Measurements from ENCODE around the gene AOAH.

AOAH gene

DNA sequence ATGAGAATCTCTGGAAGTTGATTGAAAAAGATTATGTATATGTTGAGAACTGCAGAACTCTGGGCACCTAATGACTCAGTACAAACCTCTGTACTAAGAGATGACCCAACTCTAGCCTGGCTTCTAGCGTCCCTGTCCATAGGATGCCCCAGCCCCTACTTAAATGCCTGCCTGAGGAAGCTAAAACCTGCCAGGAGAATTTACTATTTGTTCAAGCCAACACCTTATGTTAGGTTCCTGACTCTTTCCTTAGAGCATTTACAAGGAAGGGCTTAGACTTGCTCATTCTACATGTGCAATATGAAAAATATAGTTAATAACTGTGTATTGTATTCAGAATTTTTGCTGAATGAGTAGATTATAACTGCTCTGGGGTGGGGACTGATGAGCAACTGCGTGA, 37.5 kb upstream of the AOAH start:
- DNase-seq (ENCODE audit: low spot score), result no peak
- Histone ChIP-seq H3K27ac (no peak overlapping the region), H3K4me3 (no peak overlapping the region)
- TF ChIP-seq, protein P1, sequence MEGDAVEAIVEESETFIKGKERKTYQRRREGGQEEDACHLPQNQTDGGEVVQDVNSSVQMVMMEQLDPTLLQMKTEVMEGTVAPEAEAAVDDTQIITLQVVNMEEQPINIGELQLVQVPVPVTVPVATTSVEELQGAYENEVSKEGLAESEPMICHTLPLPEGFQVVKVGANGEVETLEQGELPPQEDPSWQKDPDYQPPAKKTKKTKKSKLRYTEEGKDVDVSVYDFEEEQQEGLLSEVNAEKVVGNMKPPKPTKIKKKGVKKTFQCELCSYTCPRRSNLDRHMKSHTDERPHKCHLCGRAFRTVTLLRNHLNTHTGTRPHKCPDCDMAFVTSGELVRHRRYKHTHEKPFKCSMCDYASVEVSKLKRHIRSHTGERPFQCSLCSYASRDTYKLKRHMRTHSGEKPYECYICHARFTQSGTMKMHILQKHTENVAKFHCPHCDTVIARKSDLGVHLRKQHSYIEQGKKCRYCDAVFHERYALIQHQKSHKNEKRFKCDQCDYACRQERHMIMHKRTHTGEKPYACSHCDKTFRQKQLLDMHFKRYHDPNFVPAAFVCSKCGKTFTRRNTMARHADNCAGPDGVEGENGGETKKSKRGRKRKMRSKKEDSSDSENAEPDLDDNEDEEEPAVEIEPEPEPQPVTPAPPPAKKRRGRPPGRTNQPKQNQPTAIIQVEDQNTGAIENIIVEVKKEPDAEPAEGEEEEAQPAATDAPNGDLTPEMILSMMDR (IDR thresholded peaks at IDR 0.05), result no peak

DNA sequence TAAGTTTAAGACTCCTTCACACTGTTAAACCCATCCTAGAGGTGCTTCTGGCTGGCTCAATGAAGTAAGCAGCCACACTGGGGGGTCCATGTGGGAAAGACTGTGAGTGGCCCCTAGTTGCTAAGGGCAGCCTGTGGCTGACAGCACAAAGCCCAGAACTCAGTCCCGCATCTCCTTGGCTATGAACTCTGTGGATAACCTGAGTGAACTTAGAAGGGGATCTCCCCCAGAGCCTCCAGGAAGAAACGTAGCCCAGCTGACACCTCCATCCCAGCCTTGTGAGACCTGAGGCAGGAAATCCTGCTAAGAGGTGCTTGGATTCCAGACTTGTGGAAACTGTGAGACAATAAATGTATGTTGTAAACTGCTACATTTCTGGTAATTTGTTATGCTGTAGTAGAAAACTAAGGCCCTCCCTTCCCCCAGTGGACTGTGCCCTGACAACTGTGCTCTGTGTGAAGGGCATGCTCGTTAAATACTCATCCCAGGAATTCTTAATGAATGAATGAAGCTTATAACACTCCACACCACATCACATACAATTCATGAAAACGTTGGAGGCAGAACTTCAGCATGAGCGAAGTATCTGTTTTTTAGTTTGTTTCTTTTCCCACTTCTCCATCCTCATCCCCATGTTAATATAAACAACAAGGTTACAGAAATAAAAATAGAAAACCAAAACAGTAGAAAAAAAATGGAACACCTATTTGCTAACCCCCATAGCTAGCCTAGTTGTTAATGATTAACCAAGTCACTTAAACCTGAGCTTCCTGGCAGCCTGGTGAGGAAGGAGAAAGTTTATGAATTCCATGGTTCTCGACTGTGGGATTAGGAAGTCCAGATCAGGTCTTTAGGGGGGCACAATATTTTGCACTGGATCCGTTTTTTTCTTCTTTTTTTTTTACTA, 36.8 kb upstream of the AOAH start:
- no peak for DNase-seq (ENCODE audit: low spot score)

DNA sequence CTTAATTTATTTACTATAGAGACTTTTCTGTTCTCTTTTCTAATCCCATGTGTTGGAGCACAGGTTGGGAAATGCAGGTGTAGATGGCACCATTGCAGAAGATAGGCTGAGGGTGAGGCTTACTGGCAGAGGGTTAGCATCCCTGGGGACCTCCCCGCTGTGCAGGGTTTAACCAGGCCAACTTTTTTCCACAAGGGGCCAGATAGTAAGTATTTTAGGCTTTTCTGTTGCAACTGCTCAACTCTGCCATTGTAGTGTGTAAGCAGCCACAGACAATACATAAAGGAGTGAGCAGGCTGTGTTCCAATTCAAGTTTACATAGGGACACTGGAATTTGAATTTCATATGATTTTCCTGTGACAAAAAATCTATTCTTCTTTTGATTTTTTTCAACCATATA, 34.6 kb upstream of the AOAH start:
- H3K4me3 ChIP-seq, result no peak overlapping the region
- no peak overlapping the region for H3K27ac ChIP-seq
- TF ChIP-seq, protein P1 (IDR thresholded peaks at IDR 0.05), result no peak
- no peak for DNase-seq (ENCODE audit: low spot score)

More for the DNA sequence above, 36.8 kb upstream of the AOAH start:
- Histone ChIP-seq H3K27ac (no peak overlapping the region), H3K4me3 (no peak overlapping the region)
- TF ChIP-seq, protein P1 (IDR thresholded peaks at IDR 0.05), result no peak

DNA sequence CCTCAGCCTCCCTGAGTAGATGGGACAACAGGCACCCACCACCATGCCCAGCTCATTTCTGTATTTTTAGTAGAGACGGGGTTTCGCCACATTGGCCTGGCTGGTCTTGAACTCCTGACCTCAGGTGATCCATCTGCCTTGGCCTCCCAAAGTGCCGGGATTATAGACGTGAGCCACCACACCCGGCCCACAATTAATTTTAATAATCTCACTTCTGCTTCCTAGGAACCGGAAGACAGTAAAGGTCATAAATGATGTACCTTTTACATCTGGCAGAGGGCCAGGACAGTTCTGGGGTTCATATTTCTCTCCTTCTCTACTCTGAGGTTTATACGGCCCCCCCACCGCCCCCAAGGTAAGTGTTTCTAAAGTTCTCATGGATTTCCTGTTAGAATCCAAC, 31.2 kb upstream of the AOAH start:
- no peak overlapping the region for H3K27ac ChIP-seq
- no peak overlapping the region for H3K4me3 ChIP-seq
- TF ChIP-seq, protein P1 (IDR thresholded peaks at IDR 0.05), result no peak
- no peak for DNase-seq (ENCODE audit: low spot score)

DNA sequence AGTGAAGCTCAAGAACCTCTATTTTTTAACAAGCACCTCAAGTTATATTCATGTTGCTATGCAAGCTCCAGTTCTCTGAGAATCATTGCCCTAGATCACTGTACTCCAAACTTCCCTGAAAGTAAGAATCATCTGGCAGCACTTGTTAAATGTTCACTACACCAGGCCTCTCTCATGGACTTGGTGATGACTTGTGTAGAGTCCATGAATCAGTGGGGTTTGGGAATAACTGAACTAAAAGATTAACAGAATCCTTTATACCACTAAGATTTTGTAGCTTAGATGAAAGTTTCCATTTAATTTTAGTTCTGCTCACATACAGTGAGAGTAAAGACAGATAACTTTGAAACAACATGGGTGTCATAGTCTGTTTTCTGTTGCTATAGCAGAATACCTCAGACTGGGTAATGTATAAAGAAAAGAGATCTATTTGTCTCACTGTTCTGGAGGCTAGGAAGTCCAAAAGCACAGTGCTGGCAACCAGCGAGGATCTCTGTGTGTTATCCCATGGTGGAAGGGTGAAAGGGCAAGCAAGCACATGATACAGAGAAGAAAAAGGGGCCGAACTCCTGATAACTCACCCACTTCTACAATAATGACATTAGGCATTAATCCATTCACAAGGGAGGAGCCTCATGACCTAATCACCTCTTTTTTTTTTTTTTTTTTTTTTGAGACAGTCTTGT, 27.9 kb upstream of the AOAH start:
- no peak overlapping the region for H3K27ac ChIP-seq
- TF ChIP-seq, protein P1 (IDR thresholded peaks at IDR 0.05), result no peak
- DNase-seq (ENCODE audit: low spot score), result no peak
- H3K4me3 ChIP-seq, result no peak overlapping the region

DNA sequence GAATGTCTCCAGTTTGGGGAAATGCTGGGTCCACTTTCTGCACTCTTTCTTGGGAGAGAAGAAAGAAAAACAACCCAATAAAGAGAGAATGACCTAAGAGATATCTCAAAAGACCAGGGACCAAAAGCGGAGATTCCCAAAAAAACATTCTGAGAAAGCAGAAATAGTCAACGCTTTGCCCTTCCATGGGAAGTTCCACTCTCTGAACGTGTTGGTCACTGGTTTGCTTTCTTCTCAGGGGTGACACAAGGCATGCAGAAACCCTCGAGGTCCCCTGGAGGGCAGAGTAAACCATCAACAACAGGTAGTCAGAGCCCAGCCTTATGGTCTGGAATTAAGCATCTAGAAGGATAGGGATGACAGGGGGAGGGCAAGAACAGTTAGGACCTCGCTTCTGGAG, 26.2 kb upstream of the AOAH start:
- H3K27ac ChIP-seq, result no peak overlapping the region
- no peak for DNase-seq (ENCODE audit: low spot score)
- TF ChIP-seq, protein P1 (IDR thresholded peaks at IDR 0.05), result no peak
- H3K4me3 ChIP-seq, result no peak overlapping the region

All from coronary artery (tissue), 2 donors.